ENCODE measurements around the gene RARG. TPM values are rescaled to one million over a fixed set of nuclear protein-coding genes. Genes with fewer than 3 reads are reported as not detected.

Gene RARG
- total RNA-seq, 1 donor from 2014 or later, result 21.7 TPM

DNA sequence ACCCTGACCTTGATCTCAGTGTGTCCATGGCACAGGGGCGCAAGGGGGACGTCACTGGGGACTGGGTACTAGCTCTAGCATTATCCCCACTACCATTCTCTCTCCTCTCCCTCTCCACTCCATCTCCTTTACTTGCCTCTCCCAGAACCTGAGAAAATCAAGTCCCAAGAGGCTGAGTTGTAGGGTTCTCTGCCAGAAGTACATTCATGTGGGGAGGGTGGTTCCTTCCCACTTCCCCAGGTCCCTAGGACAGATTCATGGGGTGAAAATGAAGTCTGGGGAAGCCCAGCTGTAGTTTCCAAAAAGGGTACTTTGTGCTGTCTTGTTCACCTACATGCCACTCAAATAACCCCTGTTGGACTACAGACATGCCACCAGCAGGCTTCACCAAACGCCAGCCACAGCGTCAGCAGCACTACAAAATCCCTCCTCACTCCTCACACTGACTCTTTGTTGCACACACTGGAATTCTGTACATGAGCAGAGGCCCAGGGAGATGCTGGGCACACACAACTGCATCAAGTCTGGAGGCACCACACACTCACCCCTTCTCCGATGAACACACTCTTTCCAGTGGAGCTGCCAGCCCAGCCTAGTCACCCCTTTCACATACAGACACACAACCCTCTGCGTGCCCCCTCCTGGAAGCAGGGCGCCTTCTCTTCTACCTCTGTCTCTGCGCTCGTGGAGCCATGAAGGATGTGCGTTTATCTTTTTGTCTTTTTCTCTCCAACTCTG, 6.9 kb downstream of the RARG start:
- no peak overlapping the region for H3K4me3 Mint-ChIP-seq (ENCODE audit: unreplicated experiment)
- H3K36me3 Mint-ChIP-seq (ENCODE audit: low read depth), result peaks cover 2% of the 10 kb centered on the region
- no peaks in the 10 kb centered on the region for H3K9me3 Mint-ChIP-seq (ENCODE audit: low read depth)
- peak overlapping the region; percentile 72 for H3K27ac Mint-ChIP-seq (ENCODE audit: unreplicated experiment)
- peak; percentile 43 for DNase-seq (ENCODE audit: low spot score)
- TF ChIP-seq, protein P1, sequence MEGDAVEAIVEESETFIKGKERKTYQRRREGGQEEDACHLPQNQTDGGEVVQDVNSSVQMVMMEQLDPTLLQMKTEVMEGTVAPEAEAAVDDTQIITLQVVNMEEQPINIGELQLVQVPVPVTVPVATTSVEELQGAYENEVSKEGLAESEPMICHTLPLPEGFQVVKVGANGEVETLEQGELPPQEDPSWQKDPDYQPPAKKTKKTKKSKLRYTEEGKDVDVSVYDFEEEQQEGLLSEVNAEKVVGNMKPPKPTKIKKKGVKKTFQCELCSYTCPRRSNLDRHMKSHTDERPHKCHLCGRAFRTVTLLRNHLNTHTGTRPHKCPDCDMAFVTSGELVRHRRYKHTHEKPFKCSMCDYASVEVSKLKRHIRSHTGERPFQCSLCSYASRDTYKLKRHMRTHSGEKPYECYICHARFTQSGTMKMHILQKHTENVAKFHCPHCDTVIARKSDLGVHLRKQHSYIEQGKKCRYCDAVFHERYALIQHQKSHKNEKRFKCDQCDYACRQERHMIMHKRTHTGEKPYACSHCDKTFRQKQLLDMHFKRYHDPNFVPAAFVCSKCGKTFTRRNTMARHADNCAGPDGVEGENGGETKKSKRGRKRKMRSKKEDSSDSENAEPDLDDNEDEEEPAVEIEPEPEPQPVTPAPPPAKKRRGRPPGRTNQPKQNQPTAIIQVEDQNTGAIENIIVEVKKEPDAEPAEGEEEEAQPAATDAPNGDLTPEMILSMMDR (IDR thresholded peaks at IDR 0.05), result no peak
- no peaks in the 10 kb centered on the region for H3K27me3 Mint-ChIP-seq (ENCODE audit: low read depth)
- peaks cover 52% of the 10 kb centered on the region for H3K4me1 Mint-ChIP-seq (ENCODE audit: low read depth)

DNA sequence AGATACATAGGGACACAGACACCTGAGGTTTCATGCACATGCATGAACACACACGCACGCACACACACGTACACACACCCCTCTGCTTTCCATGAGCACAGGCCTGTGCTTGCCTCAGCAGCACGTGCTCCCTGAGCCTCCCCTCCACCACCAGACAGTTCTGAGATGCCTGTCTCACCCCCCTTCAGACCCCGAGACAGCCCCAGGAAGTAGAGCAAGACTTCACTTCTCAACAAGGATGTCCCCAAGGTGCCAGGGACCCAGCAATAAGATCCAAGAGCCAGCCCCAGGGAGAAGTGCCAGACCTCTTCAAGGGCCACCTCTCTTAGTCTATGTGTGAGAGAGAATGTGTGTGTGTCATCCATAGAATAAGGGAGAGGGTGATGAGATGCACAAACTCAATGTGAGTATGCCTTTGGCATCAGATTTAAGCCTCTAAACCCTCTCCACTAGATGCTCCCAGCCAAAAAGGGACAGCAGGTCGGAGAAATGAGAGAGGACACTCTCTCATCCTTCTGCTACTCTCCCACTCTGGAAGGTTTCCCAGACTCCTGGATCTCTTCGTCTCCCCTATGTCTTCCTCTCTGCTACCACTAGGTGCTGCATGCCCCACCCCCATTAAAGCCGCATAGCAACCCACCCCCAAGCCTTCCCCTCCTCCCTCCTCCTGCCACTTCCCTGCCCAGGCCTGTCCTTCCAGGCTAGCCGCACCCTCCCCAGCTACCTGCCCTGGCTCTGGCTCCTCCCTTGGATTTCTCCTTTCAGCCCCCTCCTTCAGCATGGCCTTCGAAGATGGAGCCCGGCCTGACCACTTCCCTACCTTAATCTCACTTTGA, 7.7 kb downstream of the RARG start:
- Mint-ChIP-seq H3K36me3 (ENCODE audit: low read depth) (peaks cover 2% of the 10 kb centered on the region), H3K27ac (ENCODE audit: unreplicated experiment) (peak overlapping the region; percentile 84), H3K4me1 (ENCODE audit: low read depth) (peaks cover 53% of the 10 kb centered on the region), H3K9me3 (ENCODE audit: low read depth) (no peaks in the 10 kb centered on the region), H3K4me3 (ENCODE audit: unreplicated experiment) (no peak overlapping the region), H3K27me3 (ENCODE audit: low read depth) (no peaks in the 10 kb centered on the region)
- TF ChIP-seq, protein P1 (IDR thresholded peaks at IDR 0.05), result peak; percentile 54
- DNase-seq (ENCODE audit: low spot score), result no peak

DNA sequence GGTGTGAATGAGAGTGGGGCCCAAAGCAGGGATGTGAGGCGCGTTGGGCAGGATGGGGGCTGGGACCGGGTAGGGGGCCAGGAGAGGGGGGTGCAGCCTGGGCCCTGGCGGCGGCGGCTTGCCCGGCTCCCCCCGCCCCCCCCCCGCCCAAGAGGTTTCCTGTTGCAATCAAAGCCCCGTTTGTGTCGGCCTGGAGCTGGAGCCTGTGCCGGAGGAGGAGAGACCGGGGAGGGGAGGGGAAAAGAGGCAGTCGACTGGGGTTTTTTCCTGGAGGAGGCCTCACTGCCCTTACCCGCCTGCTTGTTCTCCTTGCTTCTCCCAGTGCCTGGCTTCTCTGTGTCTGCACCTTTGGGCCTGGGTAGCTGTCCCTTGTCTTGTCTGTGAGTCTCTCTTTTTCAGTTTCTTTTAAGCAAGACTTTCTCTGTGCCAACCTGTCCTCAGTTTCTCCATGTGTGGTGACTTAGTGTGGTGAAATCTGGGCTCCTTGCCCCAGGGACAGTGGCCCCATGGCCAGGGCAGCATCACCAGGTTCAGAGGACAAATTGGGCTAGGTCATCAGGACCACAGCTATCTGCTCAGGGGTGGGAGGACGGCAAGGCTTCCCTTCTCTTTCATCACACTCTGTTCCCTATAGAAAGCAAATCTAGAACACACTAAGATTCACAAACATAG, 8.5 kb downstream of the RARG start:
- no peak for DNase-seq (ENCODE audit: low spot score)
- H3K4me1 Mint-ChIP-seq (ENCODE audit: low read depth), result peaks cover 58% of the 10 kb centered on the region

DNA sequence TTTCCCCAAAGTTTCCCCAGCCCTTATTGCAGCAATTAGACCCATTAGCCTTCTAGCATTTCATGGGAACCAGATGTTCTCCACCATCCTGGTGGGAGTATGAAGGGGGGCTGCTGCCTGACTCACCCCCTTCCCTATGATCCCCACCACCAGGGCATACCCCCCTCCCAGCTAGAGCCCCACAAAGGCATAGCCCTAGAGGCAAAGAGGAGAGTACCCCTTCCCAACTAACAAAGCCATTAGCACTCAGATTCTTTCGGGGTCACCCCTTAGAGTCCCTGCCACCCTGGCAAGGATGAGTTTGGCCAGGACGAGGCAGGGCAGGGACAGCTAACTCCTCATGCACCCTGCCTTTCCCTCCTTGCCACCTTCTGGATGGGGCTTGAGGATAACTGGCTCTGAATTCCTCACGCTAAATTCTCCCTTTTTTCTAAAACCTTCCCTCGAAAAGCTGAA, 9.2 kb downstream of the RARG start:
- no peaks in the 10 kb centered on the region for H3K27me3 Mint-ChIP-seq (ENCODE audit: low read depth)
- peak; percentile 17 for DNase-seq (ENCODE audit: low spot score)
- H3K9me3 Mint-ChIP-seq (ENCODE audit: low read depth), result no peaks in the 10 kb centered on the region
- peak overlapping the region; percentile 95 for H3K27ac Mint-ChIP-seq (ENCODE audit: unreplicated experiment)
- peaks cover 64% of the 10 kb centered on the region for H3K4me1 Mint-ChIP-seq (ENCODE audit: low read depth)
- H3K36me3 Mint-ChIP-seq (ENCODE audit: low read depth), result peaks cover 2% of the 10 kb centered on the region
- TF ChIP-seq, protein P1 (IDR thresholded peaks at IDR 0.05), result no peak
- H3K4me3 Mint-ChIP-seq (ENCODE audit: unreplicated experiment), result peak overlapping the region; percentile 12

More for the DNA sequence above, 8.5 kb downstream of the RARG start:
- peak overlapping the region; percentile 95 for H3K27ac Mint-ChIP-seq (ENCODE audit: unreplicated experiment)
- no peaks in the 10 kb centered on the region for H3K27me3 Mint-ChIP-seq (ENCODE audit: low read depth)
- H3K4me3 Mint-ChIP-seq (ENCODE audit: unreplicated experiment), result peak overlapping the region; percentile 16
- TF ChIP-seq, protein P1 (IDR thresholded peaks at IDR 0.05), result no peak
- peaks cover 2% of the 10 kb centered on the region for H3K36me3 Mint-ChIP-seq (ENCODE audit: low read depth)
- H3K9me3 Mint-ChIP-seq (ENCODE audit: low read depth), result no peaks in the 10 kb centered on the region

All from chondrocyte (in vitro differentiated cells).